ENCODE measurements around the gene MROH8. TPM values are rescaled to one million over a fixed set of nuclear protein-coding genes. Genes with fewer than 3 reads are reported as not detected.

Gene MROH8
- total RNA-seq, 1 experiment from 2014 or later = 0.50 TPM

GRCh38 chr20:37220731-37221130, 41.4 kb upstream of the MROH8 start:
- 0 out of 2 replicates have a peak overlapping the region, but pooled peaks have one; percentile 29 for H3K27ac Mint-ChIP-seq
- POLR2A ChIA-PET = no interaction called here
- no peak for ATAC-seq
- DNase-seq (ENCODE audit: low spot score) = no peak
- no peak overlapping the region for H3K4me3 Mint-ChIP-seq
- H3K4me1 Mint-ChIP-seq = peaks cover 22% of the 10 kb centered on the region
- CTCF ChIA-PET = interaction anchor here (0.6 to 2.0 kb wide), 5 partner anchors 21 to 42 kb away, joined by 3 to 8 read pairs (median 3); partner anchors contain the start of gene RPN2
- H3K36me3 Mint-ChIP-seq = peaks cover 55% of the 10 kb centered on the region
- TF ChIP-seq ZNF121 (CRISPR knock-in tag; IDR thresholded peaks at IDR 0.05) = no peak
- TF ChIP-seq ZNF416 (CRISPR knock-in tag; IDR thresholded peaks at IDR 0.05) = no peak
- no peak for TF ChIP-seq RORB (CRISPR knock-in tag; IDR thresholded peaks at IDR 0.05)
- TF ChIP-seq SMAD4 (CRISPR knock-in tag; IDR thresholded peaks at IDR 0.05) = no peak
- no peak for TF ChIP-seq CREM (CRISPR knock-in tag; IDR thresholded peaks at IDR 0.05)
- TF ChIP-seq IRF1 (CRISPR knock-in tag; IDR thresholded peaks at IDR 0.05) = no peak
- no peak for TF ChIP-seq ZBTB21 (CRISPR knock-in tag; IDR thresholded peaks at IDR 0.05; ENCODE audit: borderline replicate concordance)
- TF ChIP-seq HMGXB4 (CRISPR knock-in tag; IDR thresholded peaks at IDR 0.05) = no peak
- no peak for TF ChIP-seq ZNF232 (CRISPR knock-in tag; IDR thresholded peaks at IDR 0.05)
- TF ChIP-seq, protein P1, sequence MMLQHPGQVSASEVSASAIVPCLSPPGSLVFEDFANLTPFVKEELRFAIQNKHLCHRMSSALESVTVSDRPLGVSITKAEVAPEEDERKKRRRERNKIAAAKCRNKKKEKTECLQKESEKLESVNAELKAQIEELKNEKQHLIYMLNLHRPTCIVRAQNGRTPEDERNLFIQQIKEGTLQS (CRISPR knock-in tag; conservative IDR thresholded peaks at IDR 0.05) = no peak
- no peak for TF ChIP-seq ZNF396 (CRISPR knock-in tag; IDR thresholded peaks at IDR 0.05; ENCODE audit: borderline replicate concordance)
- no peaks in the 10 kb centered on the region for H3K27me3 Mint-ChIP-seq (ENCODE audit: low read depth)
- H3K9me3 Mint-ChIP-seq = no peaks in the 10 kb centered on the region

DNA sequence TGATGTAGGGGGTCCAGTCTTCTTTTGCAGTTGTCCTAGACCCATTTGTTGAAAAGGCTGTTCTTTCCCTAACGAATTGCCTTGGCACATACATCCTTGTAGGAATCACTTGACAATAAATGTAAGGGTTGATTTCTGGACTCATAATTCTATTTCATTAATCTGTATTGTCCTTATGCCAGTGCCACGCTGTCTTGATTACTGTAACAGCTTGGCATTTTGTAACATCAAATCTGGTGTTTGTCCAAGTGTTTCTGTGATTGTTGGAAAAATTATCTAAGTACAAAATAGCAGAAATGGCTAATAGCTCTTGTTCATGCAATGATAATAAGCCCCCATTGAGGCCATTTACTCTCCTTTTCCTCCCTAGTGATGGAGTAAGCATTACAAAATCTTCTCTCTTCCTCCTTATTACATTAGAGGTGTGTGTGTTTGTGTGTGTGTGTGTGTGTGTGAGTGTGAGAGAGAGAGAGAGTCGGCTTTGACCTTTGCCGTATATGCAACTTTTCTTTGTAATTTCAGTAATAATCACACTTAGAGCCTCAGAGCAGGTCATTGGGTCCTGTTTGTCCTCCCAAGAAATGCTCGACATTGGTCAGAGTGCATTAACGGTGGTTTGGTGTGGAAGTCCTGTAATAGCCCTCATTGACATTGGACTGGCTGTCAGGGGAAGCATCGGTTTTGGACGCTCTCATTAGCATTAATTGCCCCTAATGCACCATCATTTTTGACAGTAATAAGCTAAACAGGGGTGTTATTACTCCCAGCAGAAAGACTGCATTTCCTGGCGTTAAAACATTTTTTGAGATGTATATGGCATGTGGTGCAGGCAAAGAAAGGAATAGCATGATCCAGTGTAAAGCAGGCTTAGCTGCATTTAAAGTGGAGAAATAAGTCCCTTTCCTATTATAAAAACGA, 40.7 kb upstream of the MROH8 start:
- peaks cover 55% of the 10 kb centered on the region for H3K36me3 Mint-ChIP-seq
- no peaks in the 10 kb centered on the region for H3K9me3 Mint-ChIP-seq
- POLR2A ChIA-PET = no interaction called here
- H3K27me3 Mint-ChIP-seq (ENCODE audit: low read depth) = no peaks in the 10 kb centered on the region
- CTCF ChIA-PET = interaction anchor here (0.6 to 2.0 kb wide), 5 partner anchors 22 to 42 kb away, joined by 3 to 8 read pairs (median 3); partner anchors contain the start of gene RPN2
- peaks cover 22% of the 10 kb centered on the region for H3K4me1 Mint-ChIP-seq
- H3K4me3 Mint-ChIP-seq = no peak overlapping the region
- ATAC-seq (no peak), DNase-seq (ENCODE audit: low spot score) (no peak)
- H3K27ac Mint-ChIP-seq = peak overlapping the region; percentile 29
- no peak for TF ChIP-seq ZNF219 (CRISPR knock-in tag; IDR thresholded peaks at IDR 0.05; ENCODE audit: borderline replicate concordance)
- TF ChIP-seq OVOL2 (CRISPR knock-in tag; IDR thresholded peaks at IDR 0.05; ENCODE audit: borderline replicate concordance) = no peak
- no peak for TF ChIP-seq SMAD4 (CRISPR knock-in tag; IDR thresholded peaks at IDR 0.05)
- TF ChIP-seq, protein P2, sequence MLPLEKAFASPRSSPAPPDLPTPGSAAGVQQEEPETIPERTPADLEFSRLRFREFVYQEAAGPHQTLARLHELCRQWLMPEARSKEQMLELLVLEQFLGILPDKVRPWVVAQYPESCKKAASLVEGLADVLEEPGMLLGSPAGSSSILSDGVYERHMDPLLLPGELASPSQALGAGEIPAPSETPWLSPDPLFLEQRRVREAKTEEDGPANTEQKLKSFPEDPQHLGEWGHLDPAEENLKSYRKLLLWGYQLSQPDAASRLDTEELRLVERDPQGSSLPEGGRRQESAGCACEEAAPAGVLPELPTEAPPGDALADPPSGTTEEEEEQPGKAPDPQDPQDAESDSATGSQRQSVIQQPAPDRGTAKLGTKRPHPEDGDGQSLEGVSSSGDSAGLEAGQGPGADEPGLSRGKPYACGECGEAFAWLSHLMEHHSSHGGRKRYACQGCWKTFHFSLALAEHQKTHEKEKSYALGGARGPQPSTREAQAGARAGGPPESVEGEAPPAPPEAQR (CRISPR knock-in tag; IDR thresholded peaks at IDR 0.05) = no peak
- no peak for TF ChIP-seq ZNF317 (CRISPR knock-in tag; IDR thresholded peaks at IDR 0.05; ENCODE audit: borderline replicate concordance, low read depth)
- TF ChIP-seq, protein P3, sequence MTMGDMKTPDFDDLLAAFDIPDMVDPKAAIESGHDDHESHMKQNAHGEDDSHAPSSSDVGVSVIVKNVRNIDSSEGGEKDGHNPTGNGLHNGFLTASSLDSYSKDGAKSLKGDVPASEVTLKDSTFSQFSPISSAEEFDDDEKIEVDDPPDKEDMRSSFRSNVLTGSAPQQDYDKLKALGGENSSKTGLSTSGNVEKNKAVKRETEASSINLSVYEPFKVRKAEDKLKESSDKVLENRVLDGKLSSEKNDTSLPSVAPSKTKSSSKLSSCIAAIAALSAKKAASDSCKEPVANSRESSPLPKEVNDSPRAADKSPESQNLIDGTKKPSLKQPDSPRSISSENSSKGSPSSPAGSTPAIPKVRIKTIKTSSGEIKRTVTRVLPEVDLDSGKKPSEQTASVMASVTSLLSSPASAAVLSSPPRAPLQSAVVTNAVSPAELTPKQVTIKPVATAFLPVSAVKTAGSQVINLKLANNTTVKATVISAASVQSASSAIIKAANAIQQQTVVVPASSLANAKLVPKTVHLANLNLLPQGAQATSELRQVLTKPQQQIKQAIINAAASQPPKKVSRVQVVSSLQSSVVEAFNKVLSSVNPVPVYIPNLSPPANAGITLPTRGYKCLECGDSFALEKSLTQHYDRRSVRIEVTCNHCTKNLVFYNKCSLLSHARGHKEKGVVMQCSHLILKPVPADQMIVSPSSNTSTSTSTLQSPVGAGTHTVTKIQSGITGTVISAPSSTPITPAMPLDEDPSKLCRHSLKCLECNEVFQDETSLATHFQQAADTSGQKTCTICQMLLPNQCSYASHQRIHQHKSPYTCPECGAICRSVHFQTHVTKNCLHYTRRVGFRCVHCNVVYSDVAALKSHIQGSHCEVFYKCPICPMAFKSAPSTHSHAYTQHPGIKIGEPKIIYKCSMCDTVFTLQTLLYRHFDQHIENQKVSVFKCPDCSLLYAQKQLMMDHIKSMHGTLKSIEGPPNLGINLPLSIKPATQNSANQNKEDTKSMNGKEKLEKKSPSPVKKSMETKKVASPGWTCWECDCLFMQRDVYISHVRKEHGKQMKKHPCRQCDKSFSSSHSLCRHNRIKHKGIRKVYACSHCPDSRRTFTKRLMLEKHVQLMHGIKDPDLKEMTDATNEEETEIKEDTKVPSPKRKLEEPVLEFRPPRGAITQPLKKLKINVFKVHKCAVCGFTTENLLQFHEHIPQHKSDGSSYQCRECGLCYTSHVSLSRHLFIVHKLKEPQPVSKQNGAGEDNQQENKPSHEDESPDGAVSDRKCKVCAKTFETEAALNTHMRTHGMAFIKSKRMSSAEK (CRISPR knock-in tag; IDR thresholded peaks at IDR 0.05; ENCODE audit: borderline replicate concordance) = no peak
- no peak for TF ChIP-seq ZNF121 (CRISPR knock-in tag; IDR thresholded peaks at IDR 0.05)
- no peak for TF ChIP-seq IRF2 (CRISPR knock-in tag; IDR thresholded peaks at IDR 0.05; ENCODE audit: borderline replicate concordance, low read depth)
- TF ChIP-seq JAZF1 (CRISPR knock-in tag; IDR thresholded peaks at IDR 0.05) = no peak
- no peak for TF ChIP-seq NFYB (CRISPR knock-in tag; conservative IDR thresholded peaks at IDR 0.05; ENCODE audit: low read depth)
- TF ChIP-seq FOXP1 (CRISPR knock-in tag; IDR thresholded peaks at IDR 0.05; ENCODE audit: borderline replicate concordance) = no peak
- no peak for TF ChIP-seq CREB1 (CRISPR knock-in tag; IDR thresholded peaks at IDR 0.05)
- no peak for TF ChIP-seq TCF7 (CRISPR knock-in tag; IDR thresholded peaks at IDR 0.05; ENCODE audit: low read depth)
- TF ChIP-seq GRHL2 (CRISPR knock-in tag; IDR thresholded peaks at IDR 0.05; ENCODE audit: insufficient replicate concordance, severe bottlenecking) = no peak
- TF ChIP-seq TEAD1 (CRISPR knock-in tag; IDR thresholded peaks at IDR 0.05) = no peak
- no peak for TF ChIP-seq ZBTB43 (CRISPR knock-in tag; IDR thresholded peaks at IDR 0.05)
